GM19455 (cell line): ENCODE data around the gene PADI3.
"Not testable (repeated sequence)": the region's sequence is repeated elsewhere in the genome, so short reads cannot be mapped to it uniquely, and the experiment has no call there.

Experiments
- ATAC-seq: cut with Tn5 transposase; IDR thresholded peaks from one replicate; pipeline ENCODE4 v1.9.1; 2021; ENCODE audit not compliant: unreplicated experiment

The PADI3 gene

GRCh38 chr1:17239420-17239819 is 9.5 kb upstream of the PADI3 start:
- no peak for ATAC-seq

- not testable (repeated sequence) for ATAC-seq
Measured at GRCh38 chr1:17241011-17241779, 7.7 kb upstream of the PADI3 start.

GRCh38 chr1:17241780-17242074 is 7.2 kb upstream of the PADI3 start:
- not testable (repeated sequence) for ATAC-seq

DNA sequence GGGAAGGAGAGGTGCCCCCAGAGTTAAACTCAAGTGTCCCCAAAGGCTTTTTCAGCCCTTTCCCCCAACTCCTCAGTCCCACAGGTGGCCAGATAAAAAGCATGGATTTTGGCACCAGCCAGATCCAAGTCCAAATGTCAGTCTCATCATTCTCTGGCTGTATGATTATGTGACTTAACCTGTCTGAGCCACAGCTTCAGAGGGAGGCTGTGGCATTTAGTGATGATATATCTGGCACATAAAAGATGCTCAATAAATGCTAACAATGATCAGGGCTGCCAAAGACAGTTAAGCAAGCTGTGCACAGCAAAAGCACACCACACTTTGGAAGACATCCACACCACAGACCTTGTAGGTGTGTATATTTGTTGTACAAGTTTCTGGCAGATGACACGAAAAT is 5.6 kb upstream of the PADI3 start:
- no peak for ATAC-seq

- no peak for ATAC-seq
Measured at GRCh38 chr1:17244821-17245740, 3.8 kb upstream of the PADI3 start.

DNA sequence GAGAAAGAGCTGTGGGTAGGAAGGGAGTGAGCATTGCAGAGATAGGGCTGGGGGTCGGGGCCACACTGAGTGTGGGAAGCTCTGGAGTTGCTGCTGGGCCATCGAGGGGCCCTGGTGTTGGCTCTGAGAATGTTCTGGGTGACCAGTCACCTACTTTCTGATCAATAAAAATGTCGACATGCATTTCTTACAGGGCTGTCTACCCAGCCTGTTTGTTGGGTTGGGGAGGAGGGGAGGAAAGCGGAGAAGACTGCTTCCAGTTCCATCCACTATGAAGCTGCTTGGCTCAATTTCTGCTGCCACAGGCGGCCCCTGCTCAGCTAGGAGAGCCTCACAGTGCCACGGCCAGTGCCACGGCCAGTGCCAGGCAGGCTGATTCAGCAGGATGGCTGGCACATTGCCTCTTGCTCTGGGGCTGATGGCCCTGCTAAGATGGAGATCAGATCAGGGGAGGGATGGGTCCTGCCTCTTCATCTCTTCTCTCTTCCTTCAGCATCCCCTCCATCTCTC is 3.0 kb upstream of the PADI3 start:
- ATAC-seq = no peak

GRCh38 chr1:17246971-17247370 is 1.9 kb upstream of the PADI3 start:
- no peak for ATAC-seq

DNA sequence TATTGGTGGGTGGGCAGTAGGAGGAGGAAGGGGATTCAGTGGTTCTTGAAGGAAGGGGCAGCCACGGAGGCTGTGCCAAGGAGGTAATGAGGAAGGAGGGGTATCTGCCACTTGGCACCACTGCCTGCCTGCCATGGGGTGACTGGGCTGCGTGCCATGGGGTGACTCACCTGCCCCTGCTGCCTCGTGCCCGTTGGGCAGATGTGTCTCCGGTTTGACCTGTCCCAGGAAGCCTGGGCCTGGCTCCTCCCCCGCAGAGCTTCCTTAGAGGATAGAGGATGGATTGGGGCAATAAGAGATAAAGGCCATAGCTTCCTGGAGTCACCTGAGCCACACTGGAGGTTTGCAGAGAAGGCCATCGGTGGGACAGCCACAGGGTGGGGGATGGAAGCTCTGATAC is 1.7 kb downstream of the PADI3 start:
- no peak for ATAC-seq

DNA sequence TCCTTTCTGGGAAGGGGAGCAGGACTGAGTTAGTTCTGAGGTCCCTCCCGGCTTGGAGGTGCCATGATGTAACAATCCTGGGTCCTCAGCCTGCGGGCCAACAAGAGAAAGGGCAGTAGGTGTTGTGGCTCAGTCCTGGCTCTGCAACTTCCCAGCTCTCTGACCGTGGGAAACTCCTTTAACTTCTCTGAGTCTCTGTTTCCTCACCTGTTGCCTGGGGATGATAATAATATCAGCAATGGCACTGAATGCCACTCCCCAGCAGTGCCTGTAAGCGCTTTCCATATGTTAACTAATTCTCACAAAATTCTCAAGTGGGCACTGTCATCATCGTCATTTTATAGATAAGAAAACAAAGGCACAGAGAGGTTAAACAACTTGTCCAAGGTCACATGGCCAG is 2.3 kb downstream of the PADI3 start:
- ATAC-seq = no peak

- ATAC-seq = no peak
Measured at GRCh38 chr1:17251701-17252376, 2.9 kb downstream of the PADI3 start.

DNA sequence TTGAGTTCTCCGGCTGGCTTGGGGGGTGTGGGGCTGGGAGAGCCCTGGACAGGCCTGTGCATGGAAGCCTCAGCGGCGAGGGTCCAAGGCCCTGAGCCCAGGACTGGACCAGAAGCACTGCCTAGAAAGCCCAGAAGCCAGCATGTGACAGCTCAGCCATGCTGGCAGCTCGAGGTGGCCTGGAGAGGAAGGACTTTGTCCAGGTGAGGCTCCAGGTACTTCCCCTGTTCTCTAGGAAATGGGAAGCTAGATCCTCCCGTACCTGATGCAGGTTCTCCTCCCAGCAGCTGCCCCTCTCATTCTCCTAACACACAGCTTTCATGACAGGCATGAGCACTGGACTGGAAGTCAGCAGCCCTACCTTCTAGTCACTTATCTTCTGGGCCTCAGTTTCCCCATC is 6.4 kb downstream of the PADI3 start:
- no peak for ATAC-seq

DNA sequence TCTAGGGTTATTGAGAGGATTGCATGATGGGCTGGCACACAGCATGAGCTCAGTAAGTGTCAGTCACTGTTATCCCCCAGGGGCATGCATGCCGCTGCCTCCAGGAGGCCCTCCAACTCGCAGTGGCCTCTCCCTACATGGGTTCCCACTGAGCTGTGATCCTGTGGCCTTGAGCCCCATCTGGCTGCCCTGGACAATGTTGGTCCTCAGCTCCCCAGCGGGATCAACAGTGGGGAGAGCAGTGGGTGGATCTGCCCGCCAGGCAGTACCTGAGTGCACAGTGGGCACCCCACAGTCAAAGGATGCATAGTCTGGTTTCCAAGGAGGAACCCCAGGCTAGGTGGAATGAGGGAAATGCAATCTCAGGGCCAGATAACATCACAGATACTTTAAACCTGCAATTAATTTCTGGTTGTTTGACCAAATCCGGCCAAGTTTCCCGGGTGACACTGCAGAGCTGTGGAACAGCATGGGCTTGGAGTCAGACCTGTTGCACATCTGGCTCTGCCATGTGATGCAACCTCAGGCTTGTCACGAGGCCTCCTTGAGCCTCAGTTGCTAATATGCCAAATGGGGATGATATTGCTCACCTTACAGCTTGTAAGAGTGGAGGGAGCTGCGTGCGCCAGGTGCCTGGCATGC is 9.3 kb downstream of the PADI3 start:
- ATAC-seq = no peak

GRCh38 chr1:17258758-17259130 is 9.8 kb downstream of the PADI3 start:
- ATAC-seq = no peak

- ATAC-seq = no peak
Measured at GRCh38 chr1:17259233-17259873, 10.5 kb downstream of the PADI3 start.

DNA sequence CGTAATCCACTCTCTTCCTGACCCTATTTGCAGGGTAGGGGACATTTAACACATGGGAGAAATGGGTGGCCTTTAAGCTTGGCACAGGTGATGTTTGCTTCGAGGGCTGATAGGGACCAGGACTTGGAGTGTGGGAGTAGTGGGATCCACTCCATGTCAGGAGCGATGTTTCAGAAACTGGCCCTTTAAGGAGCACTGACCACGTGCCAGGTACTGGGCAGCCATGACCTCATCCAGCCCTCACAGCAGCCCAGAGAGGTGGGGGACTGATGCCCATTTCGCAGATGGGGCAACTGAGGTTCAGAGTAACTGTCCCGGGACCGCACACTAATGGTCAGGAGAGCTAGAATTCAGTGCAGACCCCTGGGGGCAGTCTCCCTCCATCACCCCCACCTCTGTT is 11.4 kb downstream of the PADI3 start:
- ATAC-seq = no peak

- no peak for ATAC-seq
Measured at GRCh38 chr1:17260738-17261137, 11.8 kb downstream of the PADI3 start.

DNA sequence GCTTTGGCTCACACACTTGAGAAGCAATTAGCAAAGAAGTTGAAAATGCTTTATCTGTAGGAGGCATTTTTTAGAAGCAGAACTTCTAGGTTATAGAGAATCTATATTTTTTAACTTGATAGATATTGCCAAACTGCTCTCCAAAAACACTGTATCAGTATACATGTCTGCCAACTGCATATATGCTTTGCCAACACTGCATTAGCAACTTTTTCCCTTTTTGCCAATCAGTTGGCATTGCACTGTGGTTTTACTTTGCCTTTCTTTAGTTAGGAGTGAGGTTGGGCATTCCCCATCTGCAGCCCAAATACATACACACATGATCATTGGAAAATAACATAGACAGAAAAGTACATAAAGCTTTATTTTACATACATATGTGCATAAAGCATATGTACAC is 15.0 kb downstream of the PADI3 start:
- no peak for ATAC-seq

DNA sequence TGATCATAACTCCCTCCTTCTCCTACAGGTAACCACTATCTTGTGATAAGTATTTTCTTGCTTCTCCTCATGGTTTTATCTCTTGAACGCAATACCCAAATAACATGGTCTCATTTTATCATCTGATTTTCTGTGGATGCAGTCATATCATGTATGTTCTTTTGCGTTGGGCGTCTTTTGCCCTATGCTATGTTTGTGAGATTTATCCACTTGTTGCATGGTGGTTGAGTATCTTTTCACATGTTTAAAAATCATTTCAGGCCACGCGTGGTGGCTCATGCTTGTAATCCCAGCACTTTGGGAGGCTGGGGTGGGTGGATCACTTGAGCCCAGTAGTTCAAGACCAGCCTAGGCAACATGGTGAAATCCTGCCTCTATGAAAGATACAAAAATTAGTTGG is 15.6 kb downstream of the PADI3 start:
- ATAC-seq = no peak

GRCh38 chr1:17265162-17265561 is 16.3 kb downstream of the PADI3 start:
- no peak for ATAC-seq

GRCh38 chr1:17265950-17266349 is 17.1 kb downstream of the PADI3 start:
- no peak for ATAC-seq
